GM12872 (cell line): Measurements from ENCODE around the gene SEC61B.

Source experiments
- CTCF ChIP-seq: IDR thresholded peaks from 3 replicates; pipeline ENCODE4 v1.5.1; 2011; ENCODE audit warnings: low read depth, mild to moderate bottlenecking, low read length, moderate library complexity; ENCODE audit not compliant: insufficient read depth

Gene SEC61B

GRCh38 chr9:99221621-99222415 lies at the start of gene SEC61B, which contains the start of gene ALG2:
Gene SEC61B (plus strand): TSS chr9:99222282. CDS start chr9:99222364, 82 bp downstream.
Gene ALG2 (minus strand): TSS chr9:99221942. CDS start chr9:99221894, 48 bp downstream.
- TF ChIP-seq CTCF, result no peak

GRCh38 chr9:99173570-99174504 lies 48.2 kb upstream of the SEC61B start:
- TF ChIP-seq CTCF, result no peak

- TF ChIP-seq CTCF, result no peak
Observed at GRCh38 chr9:99176527-99177013, 45.5 kb upstream of the SEC61B start.

GRCh38 chr9:99177576-99178366 lies 44.3 kb upstream of the SEC61B start:
- no peak for TF ChIP-seq CTCF

- no peak for TF ChIP-seq CTCF
Observed at GRCh38 chr9:99178912-99179872, 42.9 kb upstream of the SEC61B start.

GRCh38 chr9:99180199-99180598 lies 41.9 kb upstream of the SEC61B start:
- no peak for TF ChIP-seq CTCF
